CD4-positive, alpha-beta T cell treated with Interferon alpha-2 for 1 hour (primary cell): ENCODE data around the gene NT5DC1.
"Not testable (repeated sequence)": the region's sequence is repeated elsewhere in the genome, so short reads cannot be mapped to it uniquely, and the experiment has no call there.

ENCODE experiments used
- DNase-seq, 2 donors: peaks; one replicate each; pipeline ENCODE4 v3.0.0-alpha.2; 2020 to 2022

The NT5DC1 gene

GRCh38 chr6:116094041-116094440 lies 6.6 kb upstream of the NT5DC1 start:
- DNase-seq: no peak

- DNase-seq: not testable (repeated sequence)
Measured at GRCh38 chr6:116096048-116096759, 4.4 kb upstream of the NT5DC1 start.

GRCh38 chr6:116096979-116097816 lies 3.5 kb upstream of the NT5DC1 start:
- DNase-seq: peak in 1 of 2 donors; percentile 17

GRCh38 chr6:116099036-116099435 lies 1.6 kb upstream of the NT5DC1 start:
- DNase-seq: no peak

GRCh38 chr6:116101302-116101718 lies 657 bp downstream of the NT5DC1 start:
- no peak for DNase-seq

GRCh38 chr6:116101790-116102189 lies 1.1 kb downstream of the NT5DC1 start:
- no peak for DNase-seq

GRCh38 chr6:116102873-116103272 lies 2.2 kb downstream of the NT5DC1 start:
- DNase-seq: no peak

- DNase-seq: no peak
Measured at GRCh38 chr6:116104636-116105035, 4.0 kb downstream of the NT5DC1 start.

GRCh38 chr6:116105247-116105646 lies 4.6 kb downstream of the NT5DC1 start:
- DNase-seq: no peak

GRCh38 chr6:116106146-116106545 lies 5.5 kb downstream of the NT5DC1 start:
- DNase-seq: no peak

- DNase-seq: no peak
Measured at GRCh38 chr6:116108836-116109235, 8.2 kb downstream of the NT5DC1 start.

GRCh38 chr6:116111552-116112528 lies 11.2 kb downstream of the NT5DC1 start:
- peak; percentile 11 to 31 for DNase-seq

GRCh38 chr6:116113386-116113785 lies 12.7 kb downstream of the NT5DC1 start:
- no peak for DNase-seq

- no peak for DNase-seq
Measured at GRCh38 chr6:116115781-116116180, 15.1 kb downstream of the NT5DC1 start.

GRCh38 chr6:116118608-116119007 lies 18.0 kb downstream of the NT5DC1 start:
- DNase-seq: no peak

GRCh38 chr6:116120430-116120829 lies 19.8 kb downstream of the NT5DC1 start:
- no peak for DNase-seq

GRCh38 chr6:116126032-116126431 lies 25.4 kb downstream of the NT5DC1 start, which contains the start of gene COL10A1:
Gene COL10A1, minus strand, starts transcription at chr6:116126132. Its CDS starts 640 bp downstream, at chr6:116125492.
- DNase-seq: no peak

GRCh38 chr6:116127771-116128493 lies 27.3 kb downstream of the NT5DC1 start:
- no peak for DNase-seq

GRCh38 chr6:116133453-116133852 lies 32.8 kb downstream of the NT5DC1 start:
- DNase-seq: no peak

GRCh38 chr6:116136373-116136772 lies 35.7 kb downstream of the NT5DC1 start:
- DNase-seq: no peak

GRCh38 chr6:116136933-116137340 lies 36.3 kb downstream of the NT5DC1 start:
- peak in 1 of 2 donors; percentile 8 for DNase-seq

GRCh38 chr6:116139917-116140316 lies 39.3 kb downstream of the NT5DC1 start:
- DNase-seq: no peak
